Measurements from ENCODE around the gene SYT1.

GRCh38 chr12:79415321-79415720 is 550.7 kb downstream of the SYT1 start:
- TF ChIP-seq CTCF (IDR thresholded peaks at IDR 0.05; ENCODE audit: low read depth, low read length, missing input control): no peak
- no peak for TF ChIP-seq RAD21 (IDR thresholded peaks at IDR 0.05)
- no peak for TF ChIP-seq YY1 (IDR thresholded peaks at IDR 0.05)
- no peak for TF ChIP-seq ATF3 (IDR thresholded peaks at IDR 0.05)
- no peak for TF ChIP-seq REST (IDR thresholded peaks at IDR 0.05)
- TF ChIP-seq TAF1 (conservative IDR thresholded peaks at IDR 0.05): no peak
- no peak for TF ChIP-seq HNF4A (conservative IDR thresholded peaks at IDR 0.05)
- no peak for TF ChIP-seq GABPA (IDR thresholded peaks at IDR 0.05 in 1 of 2, conservative IDR thresholded peaks at IDR 0.05 in 1 of 2)
- TF ChIP-seq EGR1 (IDR thresholded peaks at IDR 0.05; ENCODE audit: low read depth in 2 of 2): no peak
- no peak for TF ChIP-seq MAX (IDR thresholded peaks at IDR 0.05)
- TF ChIP-seq SP1 (IDR thresholded peaks at IDR 0.05): no peak
- no peak for TF ChIP-seq ZBTB33 (IDR thresholded peaks at IDR 0.05)
- TF ChIP-seq RXRA (IDR thresholded peaks at IDR 0.05): no peak

All from liver (tissue), 3 donors.